ENCODE results near the gene MAP4K2.

Gene MAP4K2

DNA sequence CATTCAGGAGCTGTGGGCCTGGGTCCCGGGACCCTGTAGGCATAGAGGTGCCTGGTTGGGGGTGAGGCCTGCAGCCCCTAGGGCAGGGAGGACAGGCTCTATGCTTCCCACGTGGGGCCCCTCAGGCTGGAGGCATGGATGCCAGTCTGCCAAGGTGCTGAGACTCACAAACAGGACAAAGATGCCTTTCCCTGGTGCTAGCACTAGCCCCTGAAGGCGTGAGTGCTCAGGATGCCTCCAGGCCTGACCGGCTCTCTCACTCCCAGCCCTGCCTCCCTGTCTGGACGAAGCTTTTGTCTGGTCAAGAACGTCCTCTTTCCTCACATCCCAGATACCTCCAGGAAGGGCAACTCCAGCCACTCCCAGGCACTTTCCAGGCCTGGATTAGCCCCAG is 39.3 kb upstream of the MAP4K2 start:
- peaks cover 23% of the 10 kb centered on the region for H3K4me1 Mint-ChIP-seq
- H3K27ac Mint-ChIP-seq, result no peak overlapping the region
- no peak overlapping the region for H3K4me3 Mint-ChIP-seq

DNA sequence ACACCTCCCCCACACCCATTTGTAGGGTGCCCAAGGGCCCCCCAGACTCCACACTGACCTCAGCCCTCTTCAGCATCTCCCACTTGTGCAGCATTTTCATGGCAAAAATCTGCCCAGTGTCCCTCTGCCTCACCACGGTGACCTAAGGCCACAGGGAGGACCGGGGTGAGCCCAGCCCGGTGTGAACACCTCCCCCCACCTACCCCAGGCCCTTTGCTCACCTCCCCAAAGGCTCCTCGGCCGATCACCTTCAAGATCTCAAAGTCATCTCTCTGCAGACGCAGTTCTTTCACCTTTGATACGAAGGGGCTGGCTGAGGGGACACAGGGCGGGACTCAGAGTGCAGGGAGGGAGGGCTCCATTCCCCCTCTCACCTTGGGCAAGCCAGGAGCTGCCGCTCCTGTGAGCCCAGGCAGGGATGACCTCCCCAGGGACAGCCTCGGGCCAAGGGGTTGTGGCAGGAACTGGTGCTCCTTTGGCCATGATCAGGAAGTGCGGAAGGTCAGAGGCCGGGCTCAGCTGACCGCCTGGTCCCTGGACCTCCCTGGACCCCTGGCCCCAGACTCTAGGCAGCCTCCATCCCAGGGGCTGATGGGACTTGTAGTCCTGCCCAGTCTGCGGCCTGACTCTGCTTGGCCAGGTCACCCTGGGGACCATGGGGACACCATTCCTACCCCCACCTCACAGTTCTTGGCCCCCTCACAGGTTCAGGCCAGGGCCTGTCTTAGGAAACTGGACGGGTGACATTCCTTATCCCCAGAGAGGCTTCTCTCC is 38.8 kb upstream of the MAP4K2 start:
- no peak overlapping the region for H3K27ac Mint-ChIP-seq
- peaks cover 3% of the 10 kb centered on the region for H3K36me3 Mint-ChIP-seq
- H3K4me3 Mint-ChIP-seq, result no peak overlapping the region
- peaks cover 17% of the 10 kb centered on the region for H3K4me1 Mint-ChIP-seq
- no peaks in the 10 kb centered on the region for H3K9me3 Mint-ChIP-seq
- H3K27me3 Mint-ChIP-seq, result no peaks in the 10 kb centered on the region

More for the DNA sequence above, 39.3 kb upstream of the MAP4K2 start:
- Mint-ChIP-seq H3K36me3 (peaks cover 3% of the 10 kb centered on the region), H3K27me3 (no peaks in the 10 kb centered on the region), H3K9me3 (no peaks in the 10 kb centered on the region)

DNA sequence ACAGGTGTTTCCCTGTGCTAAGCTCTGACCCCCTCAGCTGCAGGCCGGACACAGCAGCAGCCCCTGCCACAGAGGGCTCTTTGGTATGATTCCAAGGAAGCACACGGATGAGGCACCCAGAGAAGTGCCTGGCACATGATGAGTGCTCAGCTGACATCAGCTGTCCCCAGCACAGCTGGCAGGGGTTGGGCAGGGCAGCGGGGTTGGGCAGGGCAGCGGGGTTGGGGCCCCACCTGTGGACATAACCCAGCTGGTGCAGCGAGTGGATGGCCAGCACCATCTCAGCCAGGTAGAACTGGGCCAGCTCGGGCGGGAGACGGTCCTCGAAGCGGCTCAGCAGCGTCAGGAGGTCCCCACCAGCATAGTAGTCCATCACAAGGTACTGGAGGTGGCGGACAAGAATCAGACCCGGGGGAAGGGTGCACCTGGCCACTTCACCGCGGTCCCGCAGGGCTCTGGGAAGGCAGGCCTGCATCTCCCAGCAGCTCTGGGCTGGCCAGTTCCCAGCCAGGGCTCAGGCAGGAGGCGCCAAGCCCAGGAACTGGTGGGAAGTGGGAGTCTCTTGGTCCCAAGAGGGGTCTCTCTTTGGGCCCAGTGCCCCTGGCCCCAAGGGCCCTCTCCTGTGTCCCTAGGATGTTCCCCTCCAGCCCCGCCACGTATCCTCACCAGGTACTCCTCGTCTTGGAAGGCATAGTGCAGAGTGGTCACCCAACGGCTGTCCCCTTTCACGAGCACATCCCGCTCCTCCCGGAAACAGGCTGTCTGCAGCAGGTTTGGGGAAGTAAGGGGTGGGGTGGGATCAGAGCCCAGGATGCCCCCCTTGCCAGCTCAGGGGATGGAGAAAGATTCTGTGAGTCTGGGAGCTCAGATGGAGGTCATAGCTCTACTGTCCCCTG is 37.1 kb upstream of the MAP4K2 start:
- Mint-ChIP-seq H3K9me3 (no peaks in the 10 kb centered on the region), H3K36me3 (peaks cover 3% of the 10 kb centered on the region), H3K27ac (no peak overlapping the region), H3K4me1 (peaks cover 14% of the 10 kb centered on the region), H3K4me3 (no peak overlapping the region), H3K27me3 (no peaks in the 10 kb centered on the region)

DNA sequence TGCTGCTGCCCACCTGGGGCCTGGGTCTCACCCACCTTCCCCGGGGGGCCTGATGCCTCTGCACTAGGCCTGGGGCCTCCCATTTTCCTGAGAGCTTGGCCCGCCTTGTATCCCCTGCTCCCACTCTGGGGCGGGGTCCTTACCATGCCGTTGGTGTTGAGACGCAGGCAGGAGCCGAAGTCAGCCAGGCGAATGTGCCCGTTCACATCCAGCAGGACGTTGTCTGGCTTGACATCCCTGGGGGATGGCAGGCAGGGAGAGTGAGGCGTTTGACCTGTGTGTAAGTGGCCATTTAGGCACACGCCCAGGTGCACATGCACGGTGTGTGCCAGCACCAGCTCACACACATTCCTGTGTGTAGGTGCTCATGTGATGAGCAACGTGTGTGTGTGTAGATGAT is 36.3 kb upstream of the MAP4K2 start:
- Mint-ChIP-seq H3K27ac (no peak overlapping the region), H3K4me3 (no peak overlapping the region), H3K27me3 (no peaks in the 10 kb centered on the region), H3K9me3 (no peaks in the 10 kb centered on the region), H3K4me1 (peaks cover 11% of the 10 kb centered on the region), H3K36me3 (peaks cover 3% of the 10 kb centered on the region)

DNA sequence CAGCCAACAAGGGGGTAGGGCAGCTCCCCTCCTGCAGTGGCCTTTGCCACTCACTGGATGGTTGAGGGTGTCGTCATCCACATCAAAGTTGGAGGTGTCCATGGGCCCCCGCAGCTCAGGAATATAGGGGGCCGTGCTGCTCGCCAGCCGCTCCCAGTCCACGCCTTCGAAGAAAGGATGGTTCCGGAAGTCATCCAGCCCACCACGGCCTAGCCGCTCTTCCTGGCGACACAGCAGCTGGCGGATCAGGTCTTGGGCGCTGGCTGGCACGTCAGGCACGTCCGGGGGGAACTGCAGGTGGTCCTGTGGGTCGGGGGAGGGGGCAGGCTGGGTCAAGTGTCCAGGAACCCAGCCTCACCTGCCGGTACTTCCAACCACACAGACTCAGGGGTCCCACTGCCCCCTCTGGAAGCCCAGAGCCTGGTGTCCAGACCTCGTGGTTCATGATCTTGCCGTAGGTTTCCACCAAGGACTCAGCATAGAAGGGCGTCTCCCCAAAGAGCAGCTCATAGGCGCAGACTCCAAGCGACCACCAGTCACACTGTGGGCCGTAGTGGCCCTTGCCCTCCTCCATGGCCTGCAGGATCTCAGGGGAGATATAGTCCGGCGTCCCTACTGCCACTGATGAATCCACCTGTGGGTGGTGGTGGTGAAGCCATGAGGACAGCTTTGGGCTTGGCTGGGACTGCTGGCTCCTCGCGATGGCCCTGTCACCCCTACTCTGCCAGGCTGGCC is 35.8 kb upstream of the MAP4K2 start:
- H3K27me3 Mint-ChIP-seq, result no peaks in the 10 kb centered on the region
- peaks cover 3% of the 10 kb centered on the region for H3K36me3 Mint-ChIP-seq
- no peak overlapping the region for H3K4me3 Mint-ChIP-seq
- H3K9me3 Mint-ChIP-seq, result no peaks in the 10 kb centered on the region
- peaks cover 7% of the 10 kb centered on the region for H3K4me1 Mint-ChIP-seq
- H3K27ac Mint-ChIP-seq, result no peak overlapping the region

DNA sequence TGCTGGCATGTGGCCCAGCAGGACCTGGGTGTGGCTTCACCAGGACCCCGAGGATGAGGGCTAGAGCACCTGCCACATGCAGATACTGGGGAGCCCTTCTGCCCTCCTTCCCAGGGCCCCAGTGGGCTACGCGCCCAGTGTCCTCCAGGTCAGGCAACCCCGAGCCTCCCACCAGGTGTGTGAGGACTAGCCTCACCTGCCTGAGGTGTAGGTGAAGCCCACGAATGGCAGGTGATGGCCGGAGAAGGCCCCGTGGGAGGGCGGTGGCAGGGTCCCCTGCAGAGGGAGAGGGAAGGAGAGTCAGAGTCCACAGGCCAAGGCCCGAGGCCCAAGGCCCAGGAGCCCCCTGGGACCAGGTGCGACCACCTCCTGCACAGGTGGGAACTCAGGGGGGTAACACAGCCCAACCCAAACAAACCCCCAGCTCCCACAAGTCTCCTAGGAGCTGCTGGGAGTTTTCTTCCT is 34.9 kb upstream of the MAP4K2 start:
- no peaks in the 10 kb centered on the region for H3K9me3 Mint-ChIP-seq
- no peak overlapping the region for H3K4me3 Mint-ChIP-seq
- H3K27me3 Mint-ChIP-seq, result no peaks in the 10 kb centered on the region
- H3K27ac Mint-ChIP-seq, result no peak overlapping the region
- H3K36me3 Mint-ChIP-seq, result peaks cover 3% of the 10 kb centered on the region
- H3K4me1 Mint-ChIP-seq, result peaks cover under 1% of the 10 kb centered on the region

DNA sequence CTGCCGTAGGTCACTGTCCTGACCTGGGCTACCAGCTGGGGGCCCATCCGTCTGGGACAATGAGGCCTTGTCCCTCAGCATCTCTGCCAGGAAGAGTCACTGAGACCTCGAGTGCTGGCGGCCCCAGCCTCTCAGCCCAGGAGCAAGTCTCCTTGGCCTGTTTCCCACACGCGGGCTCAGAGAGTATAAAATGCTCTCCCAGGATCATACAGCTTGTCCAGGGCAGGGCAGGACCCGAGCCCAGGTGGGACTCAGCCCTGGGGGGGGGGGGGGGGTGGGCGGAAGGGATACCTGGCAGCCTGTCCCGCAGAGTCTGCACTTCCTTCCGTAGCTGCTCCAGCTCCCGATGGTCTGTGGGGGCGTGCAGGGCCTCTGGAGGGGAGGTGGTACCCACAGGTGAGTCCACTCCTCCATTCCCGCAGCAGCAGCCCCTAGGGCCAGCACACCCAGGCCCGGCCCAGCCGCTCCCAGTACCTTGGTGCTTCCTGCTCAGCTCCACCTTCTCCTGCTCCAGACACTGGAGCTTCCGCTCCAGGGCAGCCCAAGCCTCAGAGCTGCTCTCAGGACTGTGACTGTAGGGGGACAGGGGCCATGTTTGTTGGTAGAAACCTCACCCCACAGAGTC is 33.5 kb upstream of the MAP4K2 start:
- Mint-ChIP-seq H3K27ac (no peak overlapping the region), H3K27me3 (no peaks in the 10 kb centered on the region), H3K4me3 (no peak overlapping the region), H3K9me3 (no peaks in the 10 kb centered on the region), H3K4me1 (no peaks in the 10 kb centered on the region), H3K36me3 (peaks cover 5% of the 10 kb centered on the region)

DNA sequence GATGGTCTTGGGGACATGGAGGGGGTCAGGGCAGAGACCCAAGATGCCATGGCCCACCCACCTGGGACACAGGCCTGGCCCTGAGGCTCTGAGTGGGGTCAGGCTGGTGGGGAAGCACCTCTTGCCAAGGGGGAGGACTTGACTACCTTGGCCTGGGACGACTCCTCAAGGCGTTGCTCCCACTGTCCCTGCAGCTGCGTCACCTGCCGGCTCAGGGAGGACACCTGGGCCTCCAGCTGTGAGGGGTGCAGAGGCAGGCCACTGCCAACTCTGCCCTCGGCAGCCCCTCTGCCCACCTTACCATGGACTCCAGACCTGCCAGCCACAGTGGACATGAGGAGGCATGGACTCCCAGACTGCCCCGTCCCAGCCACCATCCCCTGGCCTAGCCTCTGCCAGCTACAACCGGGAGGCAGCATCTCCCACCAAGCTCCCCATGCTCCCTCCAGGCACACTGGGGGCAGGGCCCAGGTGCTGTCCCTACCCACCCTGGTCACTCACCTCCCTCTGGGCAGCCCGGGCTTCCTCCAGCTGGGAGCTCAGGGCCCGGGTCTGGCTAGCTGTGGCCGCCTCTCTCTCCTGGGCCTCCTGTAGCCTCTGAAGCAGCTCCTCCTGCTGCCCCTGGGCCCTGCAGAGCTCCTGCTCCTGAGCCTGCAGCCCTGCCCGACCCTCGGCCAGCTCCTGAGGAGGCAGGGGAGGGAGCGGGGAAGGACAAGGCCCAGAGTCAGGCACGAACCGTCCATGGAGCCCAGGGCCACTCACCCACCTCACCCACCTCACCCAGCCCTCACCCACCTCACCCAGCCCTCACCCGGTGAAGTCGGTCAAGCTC is 32.8 kb upstream of the MAP4K2 start:
- Mint-ChIP-seq H3K9me3 (no peaks in the 10 kb centered on the region), H3K36me3 (peaks cover 5% of the 10 kb centered on the region), H3K27ac (no peak overlapping the region), H3K4me1 (no peaks in the 10 kb centered on the region), H3K27me3 (no peaks in the 10 kb centered on the region), H3K4me3 (no peak overlapping the region)

DNA sequence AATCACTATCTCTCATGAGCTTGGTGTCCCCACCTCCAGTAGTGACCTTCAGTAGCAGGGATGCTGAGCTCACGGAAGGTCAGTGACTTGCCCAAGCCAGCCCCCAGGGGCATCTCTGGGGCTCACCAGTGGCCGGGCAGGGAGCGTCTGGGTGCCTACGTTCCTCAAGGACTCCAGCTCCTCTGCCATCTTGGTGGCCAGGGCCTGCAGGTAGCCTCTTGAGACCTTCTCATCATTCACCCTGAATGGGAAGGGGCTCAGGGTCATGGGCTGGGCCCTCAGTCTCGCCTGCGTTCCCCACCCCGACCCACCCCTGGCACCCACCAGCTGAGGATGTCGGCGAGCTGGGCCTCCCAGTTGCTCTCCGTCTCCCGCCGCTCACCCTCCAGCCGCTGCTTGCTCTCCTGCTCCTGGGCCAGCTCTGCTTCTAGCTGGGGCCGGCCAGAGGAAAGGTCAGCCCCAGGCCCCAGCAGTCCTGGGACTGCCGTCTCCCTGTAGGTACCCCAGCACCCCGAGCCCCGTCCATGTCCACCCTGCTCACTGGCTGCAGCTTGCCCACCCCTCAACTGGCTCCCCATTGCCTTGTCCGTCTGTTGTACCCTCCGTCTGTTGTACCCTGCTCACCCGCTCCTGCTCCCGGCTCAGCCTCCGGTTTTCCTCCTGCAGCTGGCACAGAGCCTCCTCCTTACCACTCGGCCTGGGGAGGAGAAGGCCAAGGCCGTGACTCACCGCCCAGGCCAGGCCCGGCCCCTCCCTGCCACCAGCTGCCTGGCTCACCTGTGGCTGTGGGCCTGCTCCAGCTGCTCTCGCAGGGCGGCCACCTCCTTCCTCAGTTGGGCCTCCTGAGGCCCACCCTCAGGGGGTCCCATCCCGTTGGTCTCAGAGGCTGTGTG is 32.0 kb upstream of the MAP4K2 start:
- Mint-ChIP-seq H3K4me1 (no peaks in the 10 kb centered on the region), H3K27me3 (no peaks in the 10 kb centered on the region), H3K4me3 (no peak overlapping the region), H3K27ac (no peak overlapping the region), H3K9me3 (no peaks in the 10 kb centered on the region), H3K36me3 (peaks cover 5% of the 10 kb centered on the region)

DNA sequence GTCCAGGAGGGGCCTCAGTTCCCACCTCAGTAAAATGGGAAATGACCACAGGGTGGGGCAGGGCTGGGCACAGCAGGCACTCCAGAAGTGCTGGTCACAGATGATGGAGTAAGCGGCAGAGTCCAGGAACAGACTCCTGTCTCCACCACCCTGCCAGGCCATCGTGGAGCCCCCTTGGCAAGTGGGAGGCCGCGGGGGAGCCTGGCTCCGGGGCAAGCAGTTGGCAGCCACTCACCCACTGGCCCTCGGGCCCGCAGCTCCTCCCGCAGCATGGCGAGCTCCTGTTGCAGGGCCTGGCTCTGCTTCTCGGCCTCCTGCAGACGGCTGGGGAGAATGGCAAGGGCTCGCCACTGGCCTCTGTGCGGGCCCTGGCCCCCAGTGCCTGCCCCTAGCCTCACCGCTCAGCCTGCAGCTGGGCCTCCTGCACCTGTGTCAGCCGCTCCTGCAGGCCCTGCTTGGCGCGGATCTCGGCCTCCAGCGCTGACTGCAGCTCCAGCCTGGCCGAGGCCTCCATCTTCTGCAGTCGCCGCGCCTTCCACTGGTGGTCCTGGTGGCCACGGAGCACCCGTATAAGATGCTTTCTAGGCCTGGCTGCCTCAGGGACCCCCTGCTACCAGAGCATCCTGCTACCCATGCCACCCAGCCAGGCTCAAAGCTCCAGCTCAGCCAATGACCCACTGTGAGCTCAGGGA is 31.2 kb upstream of the MAP4K2 start:
- H3K27me3 Mint-ChIP-seq, result no peaks in the 10 kb centered on the region
- peaks cover 2% of the 10 kb centered on the region for H3K36me3 Mint-ChIP-seq
- H3K4me3 Mint-ChIP-seq, result no peak overlapping the region
- no peaks in the 10 kb centered on the region for H3K4me1 Mint-ChIP-seq
- H3K27ac Mint-ChIP-seq, result no peak overlapping the region
- no peaks in the 10 kb centered on the region for H3K9me3 Mint-ChIP-seq

DNA sequence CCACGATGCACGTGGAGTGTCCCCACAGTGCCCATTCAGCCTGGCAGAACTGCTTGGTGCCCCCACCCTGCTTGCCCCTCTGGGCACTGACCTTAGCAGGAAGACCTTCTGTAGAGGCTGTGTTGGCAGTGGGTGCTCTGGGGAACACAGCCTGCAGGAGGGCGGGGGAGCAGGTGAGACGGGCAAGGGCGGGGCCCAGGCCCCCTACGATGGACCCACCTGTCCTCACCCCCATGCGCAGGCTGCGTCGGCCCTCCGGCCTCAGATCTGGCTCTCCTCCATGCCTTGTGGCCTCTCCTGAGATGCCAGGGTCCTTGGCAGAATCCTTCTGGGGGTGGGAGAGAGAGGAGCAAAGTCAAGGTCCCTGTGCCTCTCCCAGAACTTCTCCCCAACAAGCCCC is 30.5 kb upstream of the MAP4K2 start:
- Mint-ChIP-seq H3K4me1 (no peaks in the 10 kb centered on the region), H3K9me3 (no peaks in the 10 kb centered on the region), H3K27ac (no peak overlapping the region), H3K4me3 (no peak overlapping the region), H3K27me3 (no peaks in the 10 kb centered on the region), H3K36me3 (peaks cover 2% of the 10 kb centered on the region)

DNA sequence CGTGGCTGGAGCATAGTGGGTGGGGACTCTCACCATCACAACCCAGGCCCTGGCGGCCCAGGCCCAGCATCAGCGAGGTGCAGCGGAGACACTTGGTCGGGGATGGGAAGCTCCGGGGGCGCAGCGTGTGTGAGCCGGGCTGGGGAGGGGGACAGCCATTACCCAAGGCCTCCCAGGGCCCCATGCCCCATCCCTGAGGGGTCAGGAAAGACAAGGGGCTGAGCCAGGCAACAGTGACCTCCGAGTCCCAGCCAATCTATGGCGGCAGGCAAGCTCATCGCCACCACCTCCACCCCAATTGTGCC is 30.1 kb upstream of the MAP4K2 start:
- no peaks in the 10 kb centered on the region for H3K4me1 Mint-ChIP-seq
- H3K36me3 Mint-ChIP-seq, result peaks cover 2% of the 10 kb centered on the region
- no peaks in the 10 kb centered on the region for H3K27me3 Mint-ChIP-seq
- H3K4me3 Mint-ChIP-seq, result no peak overlapping the region
- H3K27ac Mint-ChIP-seq, result no peak overlapping the region
- H3K9me3 Mint-ChIP-seq, result no peaks in the 10 kb centered on the region

DNA sequence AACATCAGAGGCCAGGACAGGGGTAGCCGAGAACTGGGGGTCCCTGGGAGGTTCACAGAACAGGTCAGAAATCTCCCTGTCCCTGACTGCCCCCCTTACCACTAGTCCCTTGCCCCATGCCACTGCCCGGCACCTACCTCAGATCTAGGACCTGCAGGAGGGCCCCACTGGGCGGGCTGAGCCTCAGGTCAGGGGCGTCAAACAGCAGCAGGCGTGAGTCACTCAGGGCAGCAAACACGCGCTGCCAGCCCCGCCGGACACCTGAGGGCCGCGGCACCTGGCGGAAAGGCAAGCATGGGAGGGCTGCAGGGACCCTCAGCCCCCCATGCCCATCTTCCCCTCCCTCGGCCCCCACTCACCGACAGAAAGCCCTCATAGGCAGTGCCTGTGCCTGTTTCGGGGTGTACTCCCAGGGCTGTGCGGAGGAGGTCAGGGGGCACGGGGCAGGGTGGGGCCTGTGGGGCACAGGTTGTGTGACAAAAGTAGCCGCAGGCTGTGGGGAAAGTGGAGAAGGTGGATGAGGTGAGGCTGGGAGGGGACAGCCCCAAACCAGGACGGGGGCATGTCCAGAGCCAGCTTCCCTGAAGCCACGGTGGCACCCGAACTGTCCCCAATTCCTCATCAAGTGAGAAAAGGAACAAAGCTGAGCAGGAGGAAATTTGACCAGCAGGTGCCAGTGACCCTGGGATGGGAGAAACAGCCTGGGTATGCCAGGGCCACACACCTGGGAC is 29.6 kb upstream of the MAP4K2 start:
- no peaks in the 10 kb centered on the region for H3K27me3 Mint-ChIP-seq
- peaks cover 5% of the 10 kb centered on the region for H3K36me3 Mint-ChIP-seq
- no peaks in the 10 kb centered on the region for H3K9me3 Mint-ChIP-seq
- H3K4me1 Mint-ChIP-seq, result no peaks in the 10 kb centered on the region
- no peak overlapping the region for H3K27ac Mint-ChIP-seq
- no peak overlapping the region for H3K4me3 Mint-ChIP-seq
